Effector CD8-positive, alpha-beta T cell (primary cell): ENCODE results near the gene GBE1.

Experiments
- DNase-seq: peaks from one replicate; lab custom pipeline; 2025; lab: John Stamatoyannopoulos, UW

The GBE1 gene

DNA sequence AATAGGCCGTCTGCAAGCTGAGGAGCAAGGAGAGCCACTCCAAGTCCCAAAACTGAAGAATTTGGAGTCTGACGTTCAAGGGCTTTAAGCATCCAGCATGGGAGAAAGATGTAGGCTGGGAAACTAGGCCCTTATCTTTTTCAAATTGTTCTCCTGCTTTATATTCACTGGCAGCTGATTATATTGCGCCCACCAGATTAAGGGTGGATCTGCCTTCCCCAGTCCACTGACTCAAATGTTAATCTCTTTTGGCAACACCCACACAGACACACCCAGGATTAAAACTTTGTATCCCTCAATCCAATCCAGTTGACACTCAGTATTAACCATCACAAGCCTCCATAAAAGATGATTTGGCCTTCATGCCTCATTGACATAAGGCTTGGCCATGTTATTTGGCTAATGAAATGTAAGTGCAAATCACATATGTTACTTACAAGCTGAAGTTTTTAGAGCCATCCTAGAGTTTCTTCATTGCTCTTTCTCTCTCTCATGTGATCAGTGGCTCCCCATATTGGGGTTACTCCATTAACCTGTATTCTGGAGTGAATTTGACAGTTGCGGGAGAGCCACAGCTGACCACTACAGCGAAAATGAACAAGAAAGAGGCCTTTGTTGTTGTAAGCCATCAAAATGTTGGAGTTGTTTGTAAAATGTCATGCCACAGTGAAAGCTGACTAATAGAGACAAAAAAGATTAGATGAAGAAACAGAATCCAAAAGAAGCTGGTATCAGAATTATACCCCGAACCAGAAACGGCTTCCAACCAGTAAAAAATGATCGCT lies 61.7 kb downstream of the GBE1 start:
- DNase-seq, result no peak

DNA sequence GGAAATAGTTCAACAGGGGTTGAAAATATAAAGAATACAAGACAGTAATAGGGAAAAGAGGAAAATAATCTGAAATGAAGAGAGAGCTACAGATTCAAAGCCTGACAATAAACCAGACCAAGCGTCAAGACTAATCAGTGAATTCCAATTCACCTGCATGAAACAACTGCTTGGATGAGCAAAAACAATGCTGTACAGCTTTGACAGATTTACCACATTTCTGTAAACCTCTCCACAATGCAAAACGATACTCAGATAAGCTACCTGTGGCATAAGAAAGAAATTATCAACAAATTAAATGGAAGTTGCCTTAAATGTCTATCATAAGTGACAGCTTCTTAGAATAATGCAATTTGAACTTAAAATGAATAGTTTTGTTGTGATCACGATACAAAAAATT lies 65.4 kb downstream of the GBE1 start:
- DNase-seq, result no peak

DNA sequence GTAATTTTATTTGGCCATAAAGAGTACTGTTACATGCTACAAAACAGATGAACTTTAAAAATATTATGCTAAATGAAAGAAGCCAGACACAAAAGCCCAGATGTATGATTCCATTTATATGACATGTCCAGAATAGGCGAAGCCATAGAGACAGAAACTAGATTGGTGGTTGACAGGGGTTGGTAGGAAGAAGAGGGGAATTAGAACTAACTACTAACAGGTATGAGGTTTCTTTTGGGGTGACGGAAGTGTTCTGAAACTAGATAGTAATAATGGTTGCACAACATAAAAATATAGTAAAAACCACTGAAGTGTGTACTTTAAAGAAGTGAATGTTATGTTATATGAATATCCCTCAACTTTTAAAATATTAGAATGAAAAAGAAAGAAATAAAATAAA lies 66.1 kb downstream of the GBE1 start:
- DNase-seq, result no peak

DNA sequence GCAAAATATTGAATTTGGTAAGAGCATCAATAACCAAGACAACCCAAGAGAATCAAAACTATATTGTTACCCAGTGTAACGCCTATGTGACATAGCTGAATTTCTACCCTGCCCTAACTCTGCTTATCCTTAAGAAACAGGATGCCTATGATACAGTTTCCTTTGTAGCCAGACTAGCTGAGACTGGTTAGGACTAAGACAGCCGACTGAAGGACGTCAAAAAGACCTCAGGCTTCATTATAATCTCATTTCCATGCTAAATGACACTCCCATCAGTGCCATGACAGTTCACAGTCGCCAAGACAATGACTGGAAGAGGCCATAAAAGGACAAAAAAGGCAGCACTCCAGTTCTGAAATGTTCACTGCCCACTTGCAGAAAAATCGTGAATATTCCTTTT lies 66.8 kb downstream of the GBE1 start:
- DNase-seq, result no peak

DNA sequence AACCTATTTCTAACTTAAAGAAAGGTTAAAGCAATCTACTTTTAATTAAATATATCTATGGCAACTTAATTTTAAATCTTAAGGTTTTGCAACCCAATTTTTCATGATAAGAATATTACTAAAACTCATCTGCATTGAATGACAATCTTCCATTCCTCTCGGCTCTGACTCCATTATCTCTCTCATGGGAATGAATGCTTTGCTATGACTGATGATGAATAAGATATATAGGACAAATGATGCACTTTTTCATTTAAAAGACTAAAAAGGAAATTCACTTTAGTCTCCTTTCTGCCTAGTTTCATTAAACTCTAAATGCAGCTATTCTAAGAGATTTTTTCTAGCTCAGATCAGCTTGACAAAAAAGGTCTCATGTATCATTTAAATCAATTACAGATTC lies 68.7 kb downstream of the GBE1 start:
- DNase-seq, result no peak

DNA sequence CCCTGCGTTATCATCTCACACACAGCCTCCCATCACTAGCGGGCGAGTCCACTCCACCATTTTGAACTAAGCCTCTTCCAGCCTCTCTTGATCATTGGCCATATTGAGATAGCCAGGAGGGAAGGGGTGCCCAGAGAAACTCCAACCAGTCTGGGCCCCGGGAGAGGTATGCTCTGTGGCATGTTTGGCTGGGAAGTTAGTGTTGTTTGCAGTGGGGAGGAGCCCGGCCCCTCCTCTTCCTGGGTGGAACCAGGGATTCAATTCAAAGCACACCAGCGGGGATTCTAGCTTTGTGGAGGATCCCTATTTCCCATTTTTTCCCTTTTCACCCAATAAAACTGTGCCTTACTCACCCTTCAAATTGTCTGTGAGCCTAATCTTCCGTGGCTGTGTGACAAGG lies 71.8 kb downstream of the GBE1 start:
- DNase-seq, result no peak

DNA sequence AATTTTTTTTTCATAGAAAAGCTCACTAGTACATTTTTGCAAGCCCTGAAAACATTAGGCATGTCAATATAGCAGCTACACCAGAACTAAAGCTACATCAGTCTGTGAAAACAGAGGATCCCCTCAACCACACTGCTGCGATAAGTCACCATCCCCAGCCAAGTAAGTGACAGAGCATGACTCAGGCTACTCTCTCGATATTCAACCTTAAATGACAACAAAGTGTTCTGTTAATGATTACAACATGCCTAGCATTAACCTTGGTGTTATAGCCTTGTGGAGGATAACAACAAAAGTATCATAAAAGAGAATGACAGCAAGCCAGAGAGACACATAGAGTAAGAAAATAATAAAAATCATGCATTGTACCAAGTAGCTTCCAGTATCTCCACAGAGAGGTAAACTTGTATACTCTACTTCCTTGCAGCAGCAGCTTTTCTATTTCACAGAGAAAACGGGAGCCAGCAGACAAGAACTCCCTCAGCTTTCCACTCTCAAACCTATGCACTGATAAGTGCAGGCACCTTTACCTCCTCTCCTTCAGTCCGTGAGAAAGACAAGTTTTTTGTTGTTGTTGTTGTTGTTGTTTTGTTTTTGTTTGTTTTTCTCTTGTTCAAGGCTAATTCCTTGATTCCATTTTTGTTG lies 76.6 kb downstream of the GBE1 start:
- DNase-seq, result no peak

DNA sequence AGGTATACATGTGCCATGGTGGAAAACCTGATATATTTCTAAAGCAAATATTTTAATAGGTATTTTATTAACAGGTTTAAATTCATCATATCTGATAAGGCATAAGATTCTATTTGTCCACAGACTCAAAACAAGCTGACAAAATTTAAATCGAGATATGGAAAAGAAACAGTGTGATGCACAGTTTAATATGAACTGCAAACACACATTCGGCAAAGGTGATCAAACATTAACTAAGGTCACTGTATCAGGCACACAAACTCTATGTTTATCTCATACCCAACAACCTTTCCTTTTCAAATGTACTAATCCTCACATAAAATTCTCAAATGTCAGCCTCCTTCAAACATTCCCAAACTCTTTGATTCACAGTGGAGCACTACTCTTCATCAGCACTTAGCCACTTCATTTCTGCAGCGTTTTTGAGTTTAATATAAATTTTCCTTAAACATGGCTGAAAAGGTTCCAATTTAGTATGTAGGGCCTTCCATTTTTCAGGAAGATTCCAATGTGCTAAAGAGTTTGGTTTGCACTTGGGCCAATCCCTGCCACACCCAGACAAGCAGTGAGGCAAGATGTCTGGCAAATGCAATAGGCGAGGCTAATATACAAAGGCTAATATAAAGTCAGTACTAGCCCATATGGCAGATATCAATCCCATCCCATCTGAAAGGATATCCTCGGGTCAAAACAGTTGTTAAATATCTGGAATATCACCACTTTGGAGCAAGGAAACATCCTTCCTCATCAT lies 84.6 kb downstream of the GBE1 start:
- DNase-seq, result no peak

DNA sequence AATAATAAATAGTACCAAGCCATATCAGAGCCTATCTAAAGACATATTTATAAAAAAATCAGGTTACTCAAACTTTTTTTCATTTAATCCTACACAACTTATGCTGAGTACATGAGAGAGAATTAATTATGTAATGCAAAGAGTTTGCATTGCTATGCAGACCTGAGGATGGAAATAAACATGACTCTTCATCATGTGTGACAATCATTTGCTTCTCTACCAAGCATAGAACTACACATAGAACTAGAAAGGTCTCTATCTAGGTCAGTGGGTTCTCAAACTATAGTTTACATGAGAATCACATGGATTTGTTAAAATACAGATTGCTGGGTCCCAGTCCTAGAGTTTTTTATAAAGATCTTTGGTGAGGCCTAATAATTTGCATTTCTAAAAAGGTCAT lies 86.8 kb downstream of the GBE1 start:
- DNase-seq, result no peak

DNA sequence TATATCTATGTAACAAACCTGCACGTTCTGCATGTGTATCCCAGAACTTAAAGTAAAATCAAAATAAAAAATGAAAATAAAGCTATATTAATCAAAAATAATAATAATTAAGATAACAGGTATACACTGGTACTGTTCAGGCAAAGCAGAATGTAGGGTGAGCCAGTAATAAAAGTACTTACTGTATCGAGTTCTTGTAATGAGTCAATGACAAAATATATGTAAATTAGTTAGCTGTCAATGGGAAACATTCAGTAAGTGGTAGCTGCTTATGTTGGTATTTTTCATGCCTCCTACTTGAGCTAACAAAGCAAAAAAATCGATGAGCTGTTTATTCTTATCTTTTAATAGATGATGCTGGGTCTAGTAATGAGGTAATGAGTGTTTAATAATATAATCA lies 93.2 kb downstream of the GBE1 start:
- DNase-seq, result no peak

DNA sequence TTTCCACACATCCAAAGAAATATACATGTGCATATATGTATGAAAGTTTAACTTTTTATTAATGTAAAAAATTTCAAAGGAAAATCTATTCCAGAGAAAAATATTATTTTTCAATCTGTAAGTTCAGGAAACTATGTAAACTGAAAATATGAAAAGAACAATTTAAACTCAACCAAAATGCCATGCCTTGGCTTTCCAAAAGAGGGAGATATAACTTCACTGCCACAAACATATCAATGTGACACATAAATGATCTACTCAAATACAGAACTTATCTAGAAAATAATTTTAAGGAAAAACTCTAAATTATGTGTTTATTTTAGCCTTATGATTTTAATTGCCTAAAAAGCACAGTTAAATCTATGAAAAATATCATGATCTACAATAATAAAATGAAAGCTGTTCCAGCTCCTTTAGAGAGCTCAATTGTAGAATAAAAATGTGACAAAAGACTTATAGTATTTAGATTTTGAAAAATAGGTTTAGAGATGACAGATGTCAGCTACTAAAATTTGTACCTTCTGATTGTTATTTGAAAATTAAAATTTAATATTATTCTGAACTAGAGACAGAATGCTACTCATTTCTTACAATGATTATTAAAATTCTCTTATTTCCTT lies 94.8 kb downstream of the GBE1 start:
- DNase-seq, result no peak

DNA sequence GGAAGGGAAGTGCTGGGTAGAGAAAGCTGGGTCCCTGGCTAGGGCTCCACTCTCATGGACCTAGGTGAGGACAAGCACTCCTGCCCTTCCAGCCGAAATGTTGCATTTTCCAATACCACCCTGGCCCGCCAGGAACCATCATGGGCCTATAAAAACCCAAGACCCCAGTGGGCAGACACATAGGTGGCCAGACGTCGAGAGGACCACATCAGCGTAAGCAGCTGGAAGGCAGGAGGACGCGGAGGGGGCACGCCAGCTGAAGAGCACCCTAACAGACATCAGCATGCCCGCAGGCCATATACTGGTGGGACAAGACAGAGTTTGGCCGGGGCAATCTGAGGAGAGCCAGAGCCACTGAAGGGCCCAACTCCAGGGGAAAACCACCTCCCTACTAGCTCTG lies 98.3 kb downstream of the GBE1 start:
- DNase-seq, result no peak

DNA sequence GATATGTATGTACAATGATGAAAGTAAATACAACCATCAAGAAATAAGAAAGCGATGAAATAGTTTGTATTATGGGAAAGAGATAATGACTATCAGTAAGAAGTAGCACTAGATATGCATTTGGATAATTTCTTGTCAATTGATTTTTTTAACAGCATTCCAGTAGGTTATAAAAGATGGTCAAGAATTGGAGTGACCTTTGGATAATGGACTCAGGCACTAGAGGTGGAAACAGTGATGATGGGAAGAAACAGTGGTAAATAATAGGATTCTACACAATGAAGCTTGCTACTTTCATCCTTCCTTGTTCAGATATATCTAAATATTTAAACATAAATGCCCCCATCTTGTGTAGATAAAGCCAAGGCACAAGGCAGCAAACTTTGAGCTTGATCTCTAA lies 101.4 kb downstream of the GBE1 start:
- DNase-seq, result no peak

DNA sequence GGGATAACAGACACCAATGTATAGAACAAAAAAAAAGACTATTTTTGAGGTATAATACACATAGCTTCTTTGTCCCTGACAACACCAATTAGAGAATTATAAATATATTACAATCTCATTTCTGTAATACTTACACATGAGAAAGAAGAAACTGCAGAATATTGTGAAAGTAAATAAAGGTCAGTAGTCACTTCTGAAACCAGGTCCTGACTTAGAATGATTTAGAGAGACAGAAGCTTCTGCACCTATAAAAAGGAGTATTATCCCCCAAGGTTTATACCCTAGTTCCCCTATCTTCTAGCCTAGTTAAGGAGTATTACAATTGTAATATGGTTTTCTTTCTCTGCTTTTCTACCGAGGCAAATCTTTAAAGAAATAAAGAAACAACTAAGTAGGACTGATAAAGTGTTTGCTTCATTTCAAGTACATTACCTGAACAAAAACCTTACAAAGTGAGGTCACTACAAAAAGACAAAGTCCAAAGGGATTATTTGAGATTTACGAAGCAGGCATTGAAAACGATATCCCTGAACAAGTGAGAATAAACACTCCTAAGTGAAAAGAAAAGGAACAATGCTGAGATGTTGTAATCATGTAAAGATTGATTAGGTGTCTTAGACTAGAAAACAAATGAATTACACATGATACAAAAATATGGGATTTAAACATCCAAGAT lies 103.0 kb downstream of the GBE1 start:
- no peak for DNase-seq

DNA sequence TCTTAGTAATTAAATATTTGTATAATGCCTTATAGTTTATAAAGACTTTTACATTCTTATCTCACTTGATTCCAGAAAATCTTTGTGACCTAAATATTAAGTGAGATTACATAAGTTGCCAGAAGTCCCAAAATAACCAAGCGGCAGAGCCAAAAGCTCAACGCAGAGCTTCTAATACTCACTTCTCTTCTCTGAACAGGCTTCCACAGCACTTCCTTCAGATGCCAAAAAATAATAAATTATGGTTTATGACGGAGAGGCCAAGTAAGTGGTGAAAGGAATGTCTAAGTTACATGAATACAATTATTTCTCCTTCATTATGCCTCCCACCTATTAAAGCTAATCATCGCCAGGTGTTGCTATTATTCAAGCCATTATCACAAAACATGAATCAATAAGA lies 110.3 kb downstream of the GBE1 start:
- no peak for DNase-seq

DNA sequence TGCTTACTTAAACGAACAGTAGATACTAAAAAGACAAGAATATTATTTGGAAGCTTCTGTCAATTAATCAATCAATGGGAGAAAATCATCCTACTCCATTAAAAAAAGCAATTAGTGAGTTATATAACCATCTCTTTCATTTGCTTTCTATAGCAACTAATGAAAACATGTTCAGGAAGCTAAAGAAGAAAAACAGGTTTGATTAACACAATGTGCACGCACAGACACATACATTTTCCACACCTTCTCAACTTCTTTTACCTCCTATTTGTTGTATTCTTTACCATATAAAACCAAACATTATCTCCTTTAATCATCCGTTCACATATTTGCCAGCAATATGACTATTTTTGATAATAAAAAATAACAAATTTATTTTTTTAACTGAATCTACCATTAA lies 111.3 kb downstream of the GBE1 start:
- DNase-seq, result no peak

DNA sequence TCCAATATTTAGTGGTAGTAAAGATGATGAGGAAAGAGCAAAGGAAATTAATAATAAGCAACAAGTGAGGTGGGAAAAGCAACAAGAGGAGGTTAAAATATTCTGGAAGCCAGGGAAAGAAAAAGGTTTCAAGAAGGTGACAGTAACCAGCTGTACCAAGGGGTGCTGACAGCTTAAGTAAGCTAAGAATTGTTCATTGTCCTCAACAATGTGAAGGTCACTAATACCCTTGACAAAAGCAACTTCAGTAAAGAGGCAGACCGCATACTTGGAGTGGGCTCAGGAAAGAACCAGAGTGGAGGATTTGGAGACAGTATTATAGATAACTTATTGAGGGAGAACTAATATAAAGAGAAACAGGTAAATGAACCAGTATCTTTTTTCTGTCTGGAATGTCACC lies 116.2 kb downstream of the GBE1 start:
- no peak for DNase-seq

DNA sequence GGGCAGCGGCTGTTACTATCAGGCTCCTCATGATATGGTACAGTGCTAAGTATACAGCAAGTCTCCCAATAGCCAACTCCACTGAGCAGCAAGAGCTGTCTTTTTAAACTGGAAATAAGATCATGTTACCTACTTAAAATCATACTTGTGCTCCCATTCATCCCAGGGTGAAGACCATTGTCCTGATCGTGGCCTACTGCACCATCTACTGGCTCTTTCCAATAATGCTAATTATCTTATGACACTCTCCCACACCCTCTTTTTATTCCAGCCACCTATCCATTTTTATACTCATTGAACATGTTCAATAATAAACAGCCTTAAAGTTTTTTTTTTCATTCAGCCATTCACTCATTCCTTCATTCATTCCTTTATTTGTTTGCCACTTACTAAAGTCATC lies 117.7 kb downstream of the GBE1 start:
- DNase-seq, result no peak

DNA sequence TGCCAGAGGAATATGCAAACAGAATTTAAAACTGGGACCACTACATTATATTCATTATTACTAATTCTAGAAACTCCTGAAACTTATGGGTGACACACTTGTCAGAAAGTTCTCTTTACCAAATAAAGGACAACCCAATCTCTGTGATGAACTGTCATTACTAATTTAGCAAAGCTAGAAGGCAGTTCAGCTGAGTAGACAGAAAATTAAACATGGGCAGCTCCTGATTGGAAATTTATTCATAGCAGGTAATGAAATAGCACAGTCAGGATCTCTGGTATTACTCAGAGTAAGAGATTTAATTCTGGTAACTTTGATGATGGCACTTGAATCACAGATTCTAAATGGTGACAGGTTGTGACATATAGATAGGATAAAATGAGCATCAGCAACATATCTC lies 123.0 kb downstream of the GBE1 start:
- no peak for DNase-seq

DNA sequence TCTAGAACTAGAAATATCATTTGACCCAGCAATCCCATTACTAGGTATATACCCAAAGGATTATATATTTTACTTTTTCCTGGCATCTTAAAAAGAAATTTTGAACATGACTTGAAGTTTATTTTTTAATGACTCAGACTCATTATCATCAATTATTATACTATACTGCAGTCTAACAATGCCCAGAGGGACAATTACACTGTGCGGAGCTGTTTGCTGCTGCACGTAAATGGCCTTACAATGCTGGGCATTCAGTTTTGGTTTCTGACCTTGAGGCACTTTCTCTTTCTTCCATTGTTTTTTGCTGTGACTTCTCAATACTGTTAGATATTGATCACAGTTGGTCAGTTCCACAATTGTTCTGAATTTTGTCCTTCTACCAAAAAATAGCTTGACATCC lies 128.8 kb downstream of the GBE1 start:
- DNase-seq, result no peak

DNA sequence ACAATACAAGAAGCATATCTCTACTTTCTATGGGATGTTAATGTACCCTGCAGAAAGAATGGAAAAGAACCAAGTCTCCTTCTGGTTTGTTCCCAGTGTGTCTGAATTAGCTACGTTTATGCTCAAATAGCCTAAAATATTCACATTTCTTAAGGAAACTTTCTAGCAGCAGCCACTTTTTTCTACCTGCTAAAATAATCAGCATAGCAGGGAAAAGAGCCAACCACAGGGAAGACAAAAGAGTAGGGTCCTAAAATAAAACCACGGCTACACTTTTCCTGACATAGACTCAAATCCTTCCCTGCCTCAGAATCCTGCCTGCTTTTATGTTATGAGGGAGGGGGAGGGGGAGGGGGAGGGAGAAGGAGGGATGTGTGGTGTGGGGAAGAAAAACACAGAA lies 136.7 kb downstream of the GBE1 start:
- no peak for DNase-seq

DNA sequence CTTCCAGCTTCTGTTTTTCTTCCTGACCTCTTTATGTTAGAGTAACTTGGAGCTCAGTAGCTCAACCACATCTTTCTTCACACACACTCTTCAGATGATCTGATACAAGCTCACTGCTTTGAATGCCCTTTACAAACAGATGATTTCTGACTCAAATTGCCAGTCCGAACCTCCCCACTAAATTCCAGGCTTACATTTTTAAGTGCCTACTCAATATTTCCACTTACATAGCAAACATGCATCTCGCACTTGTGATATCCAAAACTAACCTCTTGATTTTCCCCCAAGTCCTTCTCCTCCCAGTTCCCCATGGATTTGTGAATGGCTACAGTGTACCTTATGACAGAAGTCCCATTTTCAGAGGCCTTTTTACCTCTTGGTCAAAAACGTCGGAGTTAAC lies 139.1 kb downstream of the GBE1 start:
- no peak for DNase-seq
